GM12878 (cell line): ENCODE data around the gene TMEM106A. TPM values are rescaled to one million over a fixed set of nuclear protein-coding genes. Genes with fewer than 3 reads are reported as not detected.

Experiments used
- ATAC-seq: fragments of 200-7000 bp; cut with Tn5 transposase; 3 replicates; pipeline ENCODE4 v1.9.1; 2020; ENCODE audit warnings: mild to moderate bottlenecking, moderate library complexity
- BruUV-seq: library from RNA; stranded (reverse); fragments of 400-500 nt; replicated peaks from 2 replicates; lab custom pipeline; 2021; lab: Mats Ljungman, UMichigan
- CTCF ChIA-PET: fragments of 300-600 bp; sonication (Branson Sonifier 250); formaldehyde crosslinking; extraction: SDS; loops from one replicate; lab custom pipeline; 2021; ENCODE audit warnings: inconsistent platforms; lab: Yijun Ruan, JAX
- POLR2A ChIA-PET: fragments of 350-600 bp; formaldehyde crosslinking; extraction: SDS; loops from one replicate; lab custom pipeline; 2021; ENCODE audit warnings: inconsistent platforms; lab: Charles Lee
- RAD21 ChIA-PET: fragments of 300-600 bp; sonication (Branson Sonifier 250); formaldehyde crosslinking; loops from one replicate; lab custom pipeline; 2023; ENCODE audit warnings: antibody characterized with exemption; ENCODE audit not compliant: unreplicated experiment; lab: Charles Lee
- SMC1A ChIA-PET: fragments of 300-600 bp; sonication (Branson Sonifier 250); formaldehyde crosslinking; loops from one replicate; lab custom pipeline; 2023; ENCODE audit not compliant: unreplicated experiment, uncharacterized antibody; lab: Charles Lee
- DNase-seq: peaks from one replicate; pipeline ENCODE4 v3.0.0-alpha.2; 2011; ENCODE audit warnings: low read depth, low spot score
- FAIRE-seq: peaks from 3 replicates; lab custom pipeline; 2011; peaks lifted over from hg19 to GRCh38; lab: Jason Lieb, UNC
- H2AFZ ChIP-seq: 2 replicates; pipeline ENCODE4 v1.6.0; 2011; ENCODE audit warnings: low read depth, low read length, control low read depth; ENCODE audit not compliant: control insufficient read depth
- H3K27ac ChIP-seq: 2 replicates; pipeline ENCODE4 v1.5.1; 2011; ENCODE audit warnings: control low read depth; ENCODE audit not compliant: control insufficient read depth, insufficient read depth
- H3K27me3 ChIP-seq, 2 experiments: replicated peaks in 1 of 2; 2 replicates each; pipeline versions ENCODE4 v1.6.0 to v1.6.1; 2011; ENCODE audit warnings: low read length in 1 of 2; ENCODE audit not compliant: control insufficient read depth in 2 of 2, insufficient read depth in 2 of 2
- H3K36me3 ChIP-seq, 2 experiments: 2 replicates each; pipeline ENCODE4 v1.5.1; 2011; ENCODE audit warnings: low read length in 1 of 2; ENCODE audit not compliant: control insufficient read depth in 2 of 2, insufficient read depth in 2 of 2
- H3K4me1 ChIP-seq: 2 replicates; pipeline ENCODE4 v1.6.1; 2011; ENCODE audit warnings: mild to moderate bottlenecking, low read length, moderate library complexity, mixed read lengths; ENCODE audit not compliant: control insufficient read depth, insufficient read depth
- H3K4me2 ChIP-seq: 2 replicates; pipeline ENCODE4 v1.6.0; 2011; ENCODE audit warnings: control low read depth; ENCODE audit not compliant: control insufficient read depth, insufficient read depth
- H3K4me3 ChIP-seq: fragments of 200-600 bp; sonication (generic); 2 replicates; pipeline ENCODE4 v1.5.1; 2016
- H3K79me2 ChIP-seq: 2 replicates; pipeline ENCODE4 v1.6.0; 2011; ENCODE audit warnings: low read length; ENCODE audit not compliant: control insufficient read depth, insufficient read depth
- H3K9ac ChIP-seq: 2 replicates; pipeline ENCODE4 v1.8.0; 2011; ENCODE audit warnings: low read length, control low read depth, mixed read lengths; ENCODE audit not compliant: control insufficient read depth, insufficient read depth
- H3K9me3 ChIP-seq: replicated peaks from 3 replicates; pipeline ENCODE4 v1.5.1; 2011; ENCODE audit warnings: mild to moderate bottlenecking, low read length; ENCODE audit not compliant: control insufficient read depth, insufficient read depth
- H4K20me1 ChIP-seq: 2 replicates; pipeline ENCODE4 v1.6.0; 2011; ENCODE audit not compliant: control insufficient read depth, insufficient read depth
- BCL11A ChIP-seq: IDR thresholded peaks from 2 replicates; pipeline ENCODE4 v1.6.1; 2011; ENCODE audit warnings: low read depth, low read length
- CUX1 ChIP-seq: IDR thresholded peaks from 2 replicates; pipeline ENCODE4 v1.6.1; 2012; ENCODE audit warnings: improper control_type of control experiment, low read depth, low read length; ENCODE audit not compliant: insufficient replicate concordance
- DPF2 ChIP-seq: fragments of 450-650 bp; IDR thresholded peaks from 2 replicates; pipeline ENCODE4 v1.6.1; 2017; ENCODE audit warnings: mild to moderate bottlenecking
- HCFC1 ChIP-seq: fragments of 150-350 bp; IDR thresholded peaks from 2 replicates; pipeline ENCODE4 v1.6.1; 2014; ENCODE audit warnings: low read length
- HDGF ChIP-seq: fragments of 450-650 bp; IDR thresholded peaks from 2 replicates; pipeline ENCODE4 v1.6.1; 2016; ENCODE audit warnings: antibody characterized with exemption
- NFYB ChIP-seq: IDR thresholded peaks from 2 replicates; pipeline ENCODE4 v1.6.1; 2011; ENCODE audit warnings: low read depth, mild to moderate bottlenecking, low read length, improper control_type of control experiment, moderate library complexity; ENCODE audit not compliant: insufficient read depth
- NR2C1 ChIP-seq: fragments of 450-650 bp; IDR thresholded peaks from 2 replicates; pipeline ENCODE4 v1.6.1; 2017; ENCODE audit warnings: antibody characterized with exemption, mild to moderate bottlenecking, moderate library complexity
- WRNIP1 ChIP-seq: IDR thresholded peaks from 2 replicates; pipeline ENCODE4 v1.6.1; 2011; ENCODE audit warnings: low read depth, low read length, improper control_type of control experiment, borderline replicate concordance
- ZBTB4 ChIP-seq: fragments of 450-650 bp; formaldehyde crosslinking; IDR thresholded peaks from 2 replicates; pipeline ENCODE4 v1.4.0; 2022; ENCODE audit warnings: mild to moderate bottlenecking, moderate library complexity
- ZNF274 ChIP-seq: IDR thresholded peaks from one replicate; pipeline ENCODE4 v1.8.0; 2011; ENCODE audit not compliant: insufficient read length, insufficient read depth
- WGBS: methylation state at CpG from one replicate; pipeline ENCODE4 v1.1.6; 2016; ENCODE audit warnings: low lambda C conversion rate; ENCODE audit not compliant: insufficient replicate concordance, insufficient coverage; ENCODE audit errors: missing lambda C conversion rate; 5-methylcytosine and 5-hydroxymethylcytosine counted together
- in situ Hi-C: fragments of 300-500 bp; cut with MboI; formaldehyde crosslinking; loops from 9 replicates; pipeline ENCODE4 v1.14.3; 2018; ENCODE audit warnings: mixed read lengths
- intact Hi-C: fragments of 100-400 bp; cut with micrococcal nuclease; formaldehyde crosslinking; loops from one replicate; pipeline ENCODE4 v1.14.2; 2022; ENCODE audit not compliant: unreplicated experiment
- polyA plus RNA-seq, 11 experiments: library from polyadenylated mRNA; depleted of rRNA in 4 of 11; unstranded in 6 of 11; stranded (reverse) in 5 of 11; fragments of >200 nt; fragmentation: Nextera tagmentation in 4 of 11; fragmentation: Illumina TruSeq in 1 of 11; extraction: Ambion mirVana in 4 of 11; extraction: Trizol in 1 of 11; gene quantifications; 1 replicate in 1 of 11; 2 replicates in 10 of 11; pipeline versions ENCODE4 v1.2.1 to v1.2.3, GENCODE V29; 2011 to 2016; ENCODE audit warnings: inconsistent platforms in 2 of 11, missing spikeins in 2 of 11, low read depth in 1 of 11
- total RNA-seq, 4 experiments: library from RNA; depleted of rRNA in 3 of 4; stranded (reverse); fragments of >200 nt in 3 of 4; fragmentation: Illumina TruSeq in 1 of 4; extraction: Trizol in 1 of 4; gene quantifications; 2 replicates each; pipeline versions ENCODE4 v1.2.1 to v1.2.3, GENCODE V29; 2013 to 2021

The TMEM106A gene
- total and polyA plus RNA-seq, 10 of the 15 experiments (the other 5 are each of a cell fraction or from before 2014, with no cell fraction given), result 2.3 to 18.7 (median 9.3) TPM

GRCh38 chr17:43193251-43193650 is 18.4 kb upstream of the TMEM106A start:
- no peak overlapping the region for H3K9ac ChIP-seq
- H3K9me3 ChIP-seq, result no peaks in the 10 kb centered on the region
- ATAC-seq, result no peak
- H3K4me3 ChIP-seq, result no peak overlapping the region
- H2AFZ ChIP-seq, result no peak overlapping the region
- H3K27me3 ChIP-seq, result no peaks in the 10 kb centered on the region
- H3K4me1 ChIP-seq, result no peaks in the 10 kb centered on the region
- ChIA-PET RAD21 (no interaction called here), CTCF (no interaction called here), POLR2A (no interaction called here), SMC1A (no interaction called here)
- FAIRE-seq, result no peak
- in situ Hi-C loops, result no loop called here
- H3K79me2 ChIP-seq, result no peaks in the 10 kb centered on the region
- no peak overlapping the region for H3K27ac ChIP-seq
- H4K20me1 ChIP-seq, result no peaks in the 10 kb centered on the region
- H3K4me2 ChIP-seq, result no peak overlapping the region
- no peak for DNase-seq
- intact Hi-C loops, result no loop called here
- TF ChIP-seq WRNIP1 (no peak), HDGF (no peak), ZNF274 (no peak), BCL11A (no peak), DPF2 (no peak), NR2C1 (no peak), NFYB (no peak), CUX1 (no peak), ZBTB4 (CRISPR knock-in tag) (no peak), HCFC1 (no peak)
- H3K36me3 ChIP-seq, result peaks cover 7 to 50% of the 10 kb centered on the region in 2 experiments
- WGBS, result 82% methylated on average over 5 of the region's 5 CpGs
- BruUV-seq, result no TSS peak
